HCT116 (cell line): ENCODE measurements around the gene SPEN. TPM values are rescaled to one million over a fixed set of nuclear protein-coding genes. Genes with fewer than 3 reads are reported as not detected.
"Not testable (repeated sequence)": the region's sequence is repeated elsewhere in the genome, so short reads cannot be mapped to it uniquely, and the experiment has no call there.

Experiments used
- ATAC-seq: fragments of 200-7000 bp; cut with Tn5 transposase; 2 replicates; pipeline ENCODE4 v1.9.1; 2020; ENCODE audit warnings: mild to moderate bottlenecking, moderate library complexity
- BruUV-seq: library from RNA; stranded (reverse); fragments of 400-500 nt; replicated peaks from 2 replicates; lab custom pipeline; 2021; lab: Mats Ljungman, UMichigan
- CTCF ChIA-PET: fragments of 300-600 bp; sonication (Branson Sonifier 250); formaldehyde crosslinking; loops from one replicate; lab custom pipeline; 2021; ENCODE audit warnings: antibody characterized with exemption; lab: Charles Lee
- POLR2A ChIA-PET: fragments of 300-600, 350-600 bp; sonication (Branson Sonifier 250); formaldehyde crosslinking; loops from one replicate; lab custom pipeline; 2021; ENCODE audit warnings: antibody characterized with exemption; lab: Charles Lee
- RAD21 ChIA-PET, 2 experiments: fragments of 300-600 bp; sonication (Branson Sonifier 250); formaldehyde crosslinking; loops; one replicate each; lab custom pipeline; 2023; ENCODE audit warnings: low total read pairs in 2 of 2; ENCODE audit not compliant: uncharacterized antibody in 2 of 2, unreplicated experiment in 2 of 2, low non-redundant PET in 1 of 2; lab: Charles Lee
- DNase-seq: peaks from one replicate; pipeline ENCODE4 v3.0.0-alpha.2; 2010; ENCODE audit warnings: low read depth, low spot score
- H2AFZ ChIP-seq: fragments of 200-600 bp; shearing (Covaris generic), sonication (generic); 2 replicates; pipeline ENCODE4 v1.6.1; 2017; ENCODE audit warnings: low read depth, mixed run types, mixed read lengths, antibody characterized with exemption, low read length; ENCODE audit not compliant: poor library complexity, severe bottlenecking
- H3K27ac ChIP-seq: 2 replicates; pipeline ENCODE4 v1.5.1; 2012; ENCODE audit warnings: low read depth, low read length
- H3K27me3 ChIP-seq: fragments of 200-600 bp; sonication (generic); 2 replicates; pipeline ENCODE4 v1.6.1; 2016; ENCODE audit warnings: mixed run types, low read length, mixed read lengths; ENCODE audit not compliant: insufficient read depth
- H3K36me3 ChIP-seq, 2 experiments: fragments of 200-500 bp in 1 of 2; fragments of 200-600 bp in 1 of 2; sonication (Bioruptor generic) in 1 of 2; sonication (generic) in 1 of 2; 2 replicates each; pipeline versions ENCODE4 v1.5.1 to v1.6.1; 2014 to 2016; ENCODE audit warnings: low read length in 2 of 2, inconsistent platforms in 1 of 2, mixed read lengths in 1 of 2, mixed run types in 1 of 2; ENCODE audit not compliant: insufficient read depth in 2 of 2, control insufficient read depth in 1 of 2
- H3K4me1 ChIP-seq, 2 experiments: fragments of 200-600 bp in 1 of 2; sonication (generic) in 1 of 2; 2 replicates each; pipeline versions ENCODE4 v1.5.1 to v1.6.1; 2012 to 2017; ENCODE audit warnings: low read length in 2 of 2, inconsistent platforms in 1 of 2, mild to moderate bottlenecking in 1 of 2, mixed read lengths in 1 of 2, mixed run types in 1 of 2, moderate library complexity in 1 of 2; ENCODE audit not compliant: insufficient read depth in 2 of 2, control insufficient read depth in 1 of 2
- H3K4me2 ChIP-seq: fragments of 200-600 bp; sonication (generic); 2 replicates; pipeline ENCODE4 v1.6.1; 2017; ENCODE audit warnings: mixed run types, low read length, mixed read lengths
- H3K4me3 ChIP-seq, 2 experiments: fragments of 200-600 bp in 1 of 2; sonication (generic) in 1 of 2; replicated peaks in 1 of 2; 2 replicates each; pipeline ENCODE4 v1.5.1; 2011 to 2016; ENCODE audit warnings: low read length in 2 of 2, control low read depth in 1 of 2, low read depth in 1 of 2, mild to moderate bottlenecking in 1 of 2, mixed read lengths in 1 of 2, mixed run types in 1 of 2
- H3K79me2 ChIP-seq: fragments of 200-600 bp; sonication (generic); 2 replicates; pipeline ENCODE4 v1.6.1; 2017; ENCODE audit warnings: mild to moderate bottlenecking, mixed run types, low read length, moderate library complexity, mixed read lengths; ENCODE audit not compliant: insufficient read depth
- H3K9ac ChIP-seq: fragments of 200-600 bp; sonication (generic); 2 replicates; pipeline ENCODE4 v1.6.1; 2016; ENCODE audit warnings: low read length, mixed read lengths
- H3K9me2 ChIP-seq: fragments of 200-600 bp; sonication (generic), shearing (Covaris generic); 2 replicates; pipeline ENCODE4 v1.6.1; 2017; ENCODE audit warnings: mixed run types, mild to moderate bottlenecking, moderate library complexity; ENCODE audit not compliant: insufficient read depth
- H3K9me3 ChIP-seq, 2 experiments: fragments of 200-500 bp in 1 of 2; fragments of 200-600 bp in 1 of 2; sonication (Bioruptor generic) in 1 of 2; sonication (generic) in 1 of 2; 2 replicates each; pipeline ENCODE4 v1.6.1; 2014 to 2017; ENCODE audit warnings: low read length in 2 of 2, mixed read lengths in 2 of 2, inconsistent platforms in 1 of 2, low read depth in 1 of 2, mild to moderate bottlenecking in 1 of 2, mixed run types in 1 of 2, moderate library complexity in 1 of 2; ENCODE audit not compliant: control insufficient read depth in 1 of 2, insufficient read depth in 1 of 2
- H4K20me1 ChIP-seq: fragments of 200-600 bp; sonication (generic), shearing (Covaris generic); 2 replicates; pipeline ENCODE4 v1.6.1; 2017; ENCODE audit warnings: mixed run types, mild to moderate bottlenecking, moderate library complexity; ENCODE audit not compliant: insufficient read depth
- CBX3 ChIP-seq: IDR thresholded peaks from 2 replicates; pipeline ENCODE4 v1.6.1; 2012; ENCODE audit warnings: low read depth
- EGR1 ChIP-seq: IDR thresholded peaks from 2 replicates; pipeline ENCODE4 v1.6.1; 2012; ENCODE audit warnings: low read depth
- ELF1 ChIP-seq: IDR thresholded peaks from 2 replicates; pipeline ENCODE4 v1.6.1; 2012; ENCODE audit warnings: low read depth, borderline replicate concordance
- EZH2 ChIP-seq: fragments of 200-600 bp; sonication (generic); IDR thresholded peaks from 2 replicates; pipeline ENCODE4 v1.6.1; 2017; ENCODE audit warnings: antibody characterized with exemption, mixed run types
- FOSL1 ChIP-seq: IDR thresholded peaks from 2 replicates; pipeline ENCODE4 v1.6.1; 2012; ENCODE audit warnings: low read depth
- JUND ChIP-seq: IDR thresholded peaks from 2 replicates; pipeline ENCODE4 v1.6.1; 2012
- TCF7L2 ChIP-seq: IDR thresholded peaks from 2 replicates; pipeline ENCODE4 v1.7.0; 2011; ENCODE audit warnings: borderline replicate concordance, inconsistent platforms; ENCODE audit not compliant: insufficient read depth, insufficient read length; ENCODE audit errors: extremely low read depth
- YY1 ChIP-seq: IDR thresholded peaks from 2 replicates; pipeline ENCODE4 v1.6.1; 2011; ENCODE audit warnings: low read length, low read depth, moderate library complexity, mild to moderate bottlenecking; ENCODE audit not compliant: insufficient replicate concordance; ENCODE audit errors: extremely low read depth
- ZFX ChIP-seq: fragments of 450-650 bp; IDR thresholded peaks from 2 replicates; pipeline ENCODE4 v1.6.1; 2017
- ZNF274 ChIP-seq: fragments of 200-500 bp; sonication (Bioruptor generic); IDR thresholded peaks from 2 replicates; pipeline ENCODE4 v1.6.1; 2014; ENCODE audit warnings: mild to moderate bottlenecking, low read depth, low read length, inconsistent platforms
- intact Hi-C: fragments of 100-400 bp; cut with micrococcal nuclease; formaldehyde crosslinking; loops from 2 replicates; pipeline ENCODE4 v1.10.0; 2022
- total RNA-seq: library from RNA; stranded (reverse); gene quantifications from one replicate; pipeline ENCODE4 v1.2.1, GENCODE V29; 2021; ENCODE audit not compliant: unreplicated experiment

Gene SPEN
- total RNA-seq, 1 experiment from 2014 or later = 58.6 TPM

- POLR2A ChIA-PET = no interaction called here
- ATAC-seq = no peak; the same call in 1 of the 2 replicates
Observed at GRCh38 chr1:15918962-15919715, 71.6 kb downstream of the SPEN start.

GRCh38 chr1:15923241-15923640 lies 75.7 kb downstream of the SPEN start:
- TF ChIP-seq CBX3 = no peak
- TF ChIP-seq EZH2 = no peak
- no peak for TF ChIP-seq YY1
- TF ChIP-seq FOSL1 = no peak
- no peak for TF ChIP-seq ZNF274
- TF ChIP-seq ELF1 = no peak
- no peak for TF ChIP-seq TCF7L2
- peaks cover 7% of the 10 kb centered on the region; the same call in 1 of the 2 replicates for H4K20me1 ChIP-seq
- POLR2A ChIA-PET = no interaction called here
- no peak overlapping the region for H2AFZ ChIP-seq
- peaks cover 25 to 30% of the 10 kb centered on the region in 2 experiments for H3K36me3 ChIP-seq
- H3K4me2 ChIP-seq = no peak overlapping the region
- no peaks in the 10 kb centered on the region for H3K27me3 ChIP-seq
- DNase-seq = no peak
- H3K79me2 ChIP-seq = peaks cover 73% of the 10 kb centered on the region
- no peaks in the 10 kb centered on the region for H3K9me3 ChIP-seq
- BruUV-seq = no TSS peak
- no peak overlapping the region for H3K27ac ChIP-seq
- no peaks in the 10 kb centered on the region for H3K9me2 ChIP-seq
- CTCF ChIA-PET = no interaction called here
- H3K4me1 ChIP-seq = peaks cover 0 to 27% of the 10 kb centered on the region in 2 experiments; a peak in 2 of 4 replicates
- H3K4me3 ChIP-seq = no peak overlapping the region
- intact Hi-C loops = no loop called here
- RAD21 ChIA-PET = interaction anchor here in 1 of 2 experiments (0.6 kb wide), 1 partner anchor 74 kb away, joined by 8 read pairs; no protein-coding TSS in a partner anchor
- H3K9ac ChIP-seq = no peak overlapping the region
- ATAC-seq = no peak

More at GRCh38 chr1:15918962-15919715, 71.6 kb downstream of the SPEN start:
- TF ChIP-seq JUND (peak; percentile 27), EGR1 (no peak), ZFX (no peak), TCF7L2 (no peak)
- no peaks in the 10 kb centered on the region for H3K9me3 ChIP-seq
- peaks cover 15% of the 10 kb centered on the region; the same call in 1 of the 2 replicates for H4K20me1 ChIP-seq
- no TSS peak for BruUV-seq
- intact Hi-C loops = loop anchor here (5.0 kb wide), 1 partner anchor 102 kb away; no protein-coding TSS in a partner anchor
- no peak overlapping the region for H2AFZ ChIP-seq
- H3K27ac ChIP-seq = no peak overlapping the region
- H3K27me3 ChIP-seq = no peaks in the 10 kb centered on the region
- peaks cover 14 to 30% of the 10 kb centered on the region in 2 experiments for H3K36me3 ChIP-seq
- no peak overlapping the region for H3K4me3 ChIP-seq
- peaks cover 87% of the 10 kb centered on the region for H3K79me2 ChIP-seq
- peaks cover 0 to 36% of the 10 kb centered on the region in 2 experiments; a peak in 2 of 4 replicates for H3K4me1 ChIP-seq
- no peak overlapping the region for H3K9ac ChIP-seq
- no peak overlapping the region for H3K4me2 ChIP-seq
- CTCF ChIA-PET = no interaction called here
- RAD21 ChIA-PET = no interaction called here
- H3K9me2 ChIP-seq = no peaks in the 10 kb centered on the region
- no peak for DNase-seq

- POLR2A ChIA-PET, H4K20me1 ChIP-seq, H3K9ac ChIP-seq, CTCF ChIA-PET, H3K9me3 ChIP-seq, H3K4me3 ChIP-seq, intact Hi-C loops, H3K27ac ChIP-seq, H3K4me2 ChIP-seq, BruUV-seq, RAD21 ChIA-PET, H2AFZ ChIP-seq, H3K9me2 ChIP-seq, H3K27me3 ChIP-seq, DNase-seq, ATAC-seq: not testable (repeated sequence)
- H3K79me2 ChIP-seq = peaks cover 60% of the 10 kb centered on the region
- H3K4me1 ChIP-seq = peaks cover 0 to 16% of the 10 kb centered on the region in 2 experiments; a peak in 1 of 4 replicates
- H3K36me3 ChIP-seq = peaks cover 41 to 53% of the 10 kb centered on the region in 2 experiments
Observed at GRCh38 chr1:15926448-15926847, 78.9 kb downstream of the SPEN start.
